GM23338 (cell line): ENCODE results near the gene SPNS1. TPM values are rescaled to one million over a fixed set of nuclear protein-coding genes. Genes with fewer than 3 reads are reported as not detected.

ENCODE experiments used
- ATAC-seq: fragments of 200-7000 bp; cut with Tn5 transposase; 3 replicates; pipeline ENCODE4 v1.9.1; 2020
- DNase-seq: peaks from one replicate; pipeline ENCODE4 v3.0.0-alpha.2; 2015; ENCODE audit warnings: low spot score
- H2AFZ ChIP-seq: fragments of 200-600 bp; sonication (generic); 2 replicates; pipeline ENCODE4 v1.8.0; 2016; ENCODE audit warnings: antibody characterized with exemption, mild to moderate bottlenecking, moderate library complexity
- H3F3A ChIP-seq: fragments of 200-600 bp; sonication (generic); replicated peaks from 2 replicates; pipeline ENCODE4 v1.8.0; 2017; ENCODE audit warnings: antibody characterized with exemption, mixed run types, low read depth
- H3K27ac ChIP-seq: fragments of 200-600 bp; sonication (generic); 2 replicates; pipeline ENCODE4 v1.6.1; 2016; ENCODE audit warnings: low read depth
- H3K27me3 ChIP-seq: fragments of 200-600 bp; sonication (generic); 2 replicates; pipeline ENCODE4 v1.8.0; 2016; ENCODE audit warnings: mild to moderate bottlenecking, mixed run types, moderate library complexity; ENCODE audit not compliant: insufficient read depth
- H3K36me3 ChIP-seq: fragments of 200-600 bp; sonication (generic); 2 replicates; pipeline ENCODE4 v1.8.0; 2016; ENCODE audit warnings: mild to moderate bottlenecking; ENCODE audit not compliant: insufficient read depth
- H3K4me1 ChIP-seq: fragments of 200-600 bp; sonication (generic); 2 replicates; pipeline ENCODE4 v1.8.0; 2016; ENCODE audit warnings: mild to moderate bottlenecking, moderate library complexity; ENCODE audit not compliant: insufficient read depth
- H3K4me2 ChIP-seq: fragments of 200-600 bp; sonication (generic); 2 replicates; pipeline ENCODE4 v1.7.1; 2017; ENCODE audit warnings: mixed run types
- H3K4me3 ChIP-seq: fragments of 200-600 bp; sonication (generic); 2 replicates; pipeline ENCODE4 v1.6.1; 2016; ENCODE audit warnings: mixed run types
- H3K79me2 ChIP-seq: fragments of 200-600 bp; sonication (generic); replicated peaks from 2 replicates; pipeline ENCODE4 v1.8.0; 2017; ENCODE audit warnings: mild to moderate bottlenecking; ENCODE audit not compliant: insufficient read depth
- H3K9me2 ChIP-seq: fragments of 200-600 bp; sonication (generic); 2 replicates; pipeline ENCODE4 v1.8.0; 2017; ENCODE audit not compliant: insufficient read depth
- H4K20me1 ChIP-seq: fragments of 200-600 bp; sonication (generic); replicated peaks from 2 replicates; pipeline ENCODE4 v1.8.0; 2017; ENCODE audit warnings: mild to moderate bottlenecking; ENCODE audit not compliant: insufficient read depth
- H3K27ac Mint-ChIP-seq: 2 replicates; pipeline ENCODE4 v1.8.0; 2020; ENCODE audit warnings: inconsistent platforms, mild to moderate bottlenecking, moderate library complexity, mixed read lengths
- H3K27me3 Mint-ChIP-seq: 3 replicates; pipeline ENCODE4 v1.8.0; 2022; ENCODE audit warnings: low read depth, mild to moderate bottlenecking, moderate library complexity, mixed read lengths, inconsistent platforms; ENCODE audit not compliant: insufficient read depth, poor library complexity
- H3K36me3 Mint-ChIP-seq: 3 replicates; pipeline ENCODE4 v1.8.0; 2021; ENCODE audit warnings: low read depth, mild to moderate bottlenecking, inconsistent platforms, moderate library complexity, mixed read lengths
- H3K4me1 Mint-ChIP-seq: 3 replicates; pipeline ENCODE4 v1.8.0; 2020; ENCODE audit warnings: mild to moderate bottlenecking, inconsistent platforms, mixed read lengths
- H3K4me3 Mint-ChIP-seq: 3 replicates; pipeline ENCODE4 v1.8.0; 2021; ENCODE audit warnings: moderate library complexity, mild to moderate bottlenecking, inconsistent platforms, mixed read lengths
- H3K9me3 Mint-ChIP-seq: 3 replicates; pipeline ENCODE4 v1.8.0; 2020; ENCODE audit warnings: moderate library complexity, mild to moderate bottlenecking, inconsistent platforms, mixed read lengths
- CREB1 ChIP-seq: fragments of 250-450 bp; sonication (Bioruptor Pico); IDR thresholded peaks from 2 replicates; pipeline ENCODE4 v1.5.0; 2020; ENCODE audit warnings: low read depth, mild to moderate bottlenecking, moderate library complexity
- CTCF ChIP-seq, 2 experiments: fragments of 200-600 bp in 1 of 2; sonication (generic) in 1 of 2; conservative IDR thresholded peaks; 2 replicates each; pipeline versions ENCODE4 v1.5.1 to v1.6.1; 2016 to 2017; ENCODE audit warnings: antibody characterized with exemption in 2 of 2, low read depth in 2 of 2, mild to moderate bottlenecking in 2 of 2, moderate library complexity in 1 of 2
- ETS1 ChIP-seq: IDR thresholded peaks from 2 replicates; pipeline ENCODE4 v1.6.1; 2016; ENCODE audit warnings: antibody characterized with exemption
- EZH2 ChIP-seq: fragments of 200-600 bp; sonication (generic); IDR thresholded peaks from one replicate; pipeline ENCODE4 v1.8.0; 2017; ENCODE audit warnings: antibody characterized with exemption, mild to moderate bottlenecking, low read depth; ENCODE audit not compliant: unreplicated experiment
- EZH2phosphoT487 ChIP-seq: fragments of 200-600 bp; sonication (generic); IDR thresholded peaks from one replicate; pipeline ENCODE4 v1.8.1; 2018; ENCODE audit warnings: antibody characterized with exemption; ENCODE audit not compliant: unreplicated experiment
- JUNB ChIP-seq: IDR thresholded peaks from one replicate; pipeline ENCODE4 v1.6.1; 2016; ENCODE audit warnings: antibody characterized with exemption; ENCODE audit not compliant: unreplicated experiment
- POLR2AphosphoS5 ChIP-seq: IDR thresholded peaks from 2 replicates; pipeline ENCODE4 v1.6.1; 2016; ENCODE audit warnings: antibody characterized with exemption, low read depth
- REST ChIP-seq: IDR thresholded peaks from one replicate; pipeline ENCODE4 v1.6.1; 2018; ENCODE audit warnings: antibody characterized with exemption; ENCODE audit not compliant: unreplicated experiment
- STAT1 ChIP-seq: IDR thresholded peaks from one replicate; pipeline ENCODE4 v1.6.1; 2016; ENCODE audit warnings: antibody characterized with exemption; ENCODE audit not compliant: unreplicated experiment
- ZNF114 ChIP-seq: fragments of 250-450 bp; sonication (Bioruptor Pico); IDR thresholded peaks from 2 replicates; pipeline ENCODE4 v1.5.0; 2020; ENCODE audit warnings: mild to moderate bottlenecking, moderate library complexity
- ZNF331 ChIP-seq: fragments of 250-450 bp; sonication (Bioruptor Pico); IDR thresholded peaks from 2 replicates; pipeline ENCODE4 v1.5.0; 2020; ENCODE audit warnings: low read depth, mild to moderate bottlenecking, moderate library complexity
- ZNF462 ChIP-seq: fragments of 250-450 bp; sonication (Bioruptor Pico); IDR thresholded peaks from 2 replicates; pipeline ENCODE4 v1.5.0; 2020; ENCODE audit warnings: mild to moderate bottlenecking, moderate library complexity
- polyA plus RNA-seq: library from polyadenylated mRNA; unstranded; fragments of >200 nt; fragmentation: Nextera tagmentation; extraction: Ambion mirVana; gene quantifications from 2 replicates; pipeline ENCODE4 v1.2.1, GENCODE V29; 2016
- total RNA-seq: library from RNA; depleted of rRNA; stranded (reverse); fragments of >200 nt; shearing (Covaris generic); gene quantifications from 2 replicates; pipeline ENCODE4 v1.2.3, GENCODE V29; 2014

SPNS1 gene
- total and polyA plus RNA-seq, 2 experiments from 2014 or later = 37.2 to 48.5 TPM

GRCh38 chr16:29011851-29012250 is 37.3 kb downstream of the SPNS1 start:
- Histone ChIP-seq H3K4me1 (no peaks in the 10 kb centered on the region), H3K9me2 (no peaks in the 10 kb centered on the region), H3K79me2 (no peaks in the 10 kb centered on the region), H3K4me3 (no peak overlapping the region), H2AFZ (no peak overlapping the region), H3F3A (no peaks in the 10 kb centered on the region), H3K27ac (no peak overlapping the region), H4K20me1 (no peaks in the 10 kb centered on the region), H3K36me3 (no peaks in the 10 kb centered on the region), H3K27me3 (no peaks in the 10 kb centered on the region), H3K4me2 (no peak overlapping the region)
- Mint-ChIP-seq H3K27me3 (peaks cover 3% of the 10 kb centered on the region), H3K9me3 (no peaks in the 10 kb centered on the region), H3K36me3 (no peaks in the 10 kb centered on the region), H3K4me1 (no peaks in the 10 kb centered on the region), H3K4me3 (no peak overlapping the region), H3K27ac (no peak overlapping the region)
- DNase-seq (no peak), ATAC-seq (no peak)
- TF ChIP-seq ETS1 (no peak), ZNF114 (CRISPR knock-in tag) (no peak), REST (no peak), ZNF331 (no peak), ZNF462 (CRISPR knock-in tag) (no peak), EZH2phosphoT487 (no peak), EZH2 (no peak), JUNB (no peak), POLR2AphosphoS5 (no peak), STAT1 (no peak), CREB1 (CRISPR knock-in tag) (no peak), CTCF (conservative IDR thresholded peaks at IDR 0.05; ENCODE audit: low read depth in 2 of 2) (no peak)
